HG03045 (cell line): ENCODE results near the gene CHN2.

ENCODE experiments used
- ATAC-seq: cut with Tn5 transposase; IDR thresholded peaks from one replicate; pipeline ENCODE4 v1.9.1; 2021; ENCODE audit warnings: mild to moderate bottlenecking, moderate library complexity; ENCODE audit not compliant: unreplicated experiment

Gene CHN2

DNA sequence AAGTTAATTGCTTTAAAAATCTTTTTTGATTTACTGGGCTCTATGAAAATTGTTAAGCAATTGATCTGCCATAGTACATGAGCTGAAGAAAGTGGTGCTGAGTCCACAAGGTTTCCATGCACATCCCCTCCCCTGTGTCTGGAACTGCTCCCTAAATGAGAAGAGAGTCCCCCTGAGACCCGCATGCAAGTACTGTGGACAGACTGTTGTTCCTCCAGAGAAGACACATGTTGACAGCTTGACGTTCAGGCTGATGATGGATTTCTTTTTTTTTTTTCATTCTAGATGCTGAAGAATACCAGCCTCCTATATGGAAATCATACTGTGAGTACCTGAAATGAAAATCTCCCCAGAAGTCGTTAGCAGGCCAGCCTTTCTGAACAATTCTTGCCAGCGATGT lies 159.8 kb downstream of the CHN2 start:
- no peak for ATAC-seq

- no peak for ATAC-seq
Observed at GRCh38 chr7:29355388-29355787, 160.8 kb downstream of the CHN2 start.

DNA sequence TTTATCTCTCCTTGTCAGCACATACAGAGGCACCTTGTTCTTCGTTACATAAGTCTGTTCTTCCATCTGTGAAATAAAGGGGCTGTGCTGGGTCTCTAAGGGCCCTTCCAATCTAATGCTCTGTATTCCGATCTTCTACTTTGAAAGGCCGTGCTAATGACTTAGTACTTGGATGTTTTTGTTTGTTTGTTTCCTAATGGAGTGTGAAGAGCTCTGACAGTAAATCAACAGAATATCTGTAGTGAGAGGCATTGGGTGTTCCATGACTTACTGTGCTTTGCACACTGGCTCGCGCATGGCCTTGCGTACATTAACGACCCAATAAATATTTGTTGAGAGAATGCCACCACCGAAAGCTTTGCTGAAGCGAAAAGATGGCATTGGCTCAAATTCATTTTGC lies 162.1 kb downstream of the CHN2 start:
- no peak for ATAC-seq

DNA sequence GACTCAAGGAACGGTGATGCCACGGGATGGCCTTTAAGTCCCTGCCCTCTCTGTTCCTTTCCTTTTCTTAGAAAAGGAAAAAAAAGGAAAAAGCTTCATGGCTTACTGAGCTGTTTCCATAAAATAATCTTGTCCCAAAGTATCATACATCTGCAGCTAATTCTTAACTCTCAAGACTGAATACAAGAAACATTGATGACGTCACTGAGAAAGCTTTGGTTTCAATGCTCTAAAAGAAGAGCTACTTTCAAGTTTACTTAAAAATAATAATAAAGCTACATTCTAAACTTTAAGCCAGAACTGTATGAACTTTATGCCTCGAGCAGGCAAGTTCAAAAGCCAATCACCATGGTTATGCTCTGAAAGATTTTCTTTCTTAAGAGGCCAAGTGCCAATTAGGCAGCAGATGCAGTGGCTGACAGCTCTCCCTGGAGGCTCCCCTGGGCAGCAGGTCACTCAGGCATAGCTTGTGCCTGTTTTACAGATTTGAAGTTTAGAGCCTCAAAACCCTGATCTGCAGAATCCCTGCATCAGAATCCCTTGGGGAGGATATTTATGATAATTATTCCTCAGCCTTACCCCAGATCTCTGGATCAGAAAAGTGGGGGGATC lies 165.0 kb downstream of the CHN2 start:
- no peak for ATAC-seq

- no peak for ATAC-seq
Observed at GRCh38 chr7:29360633-29361625, 166.4 kb downstream of the CHN2 start.

DNA sequence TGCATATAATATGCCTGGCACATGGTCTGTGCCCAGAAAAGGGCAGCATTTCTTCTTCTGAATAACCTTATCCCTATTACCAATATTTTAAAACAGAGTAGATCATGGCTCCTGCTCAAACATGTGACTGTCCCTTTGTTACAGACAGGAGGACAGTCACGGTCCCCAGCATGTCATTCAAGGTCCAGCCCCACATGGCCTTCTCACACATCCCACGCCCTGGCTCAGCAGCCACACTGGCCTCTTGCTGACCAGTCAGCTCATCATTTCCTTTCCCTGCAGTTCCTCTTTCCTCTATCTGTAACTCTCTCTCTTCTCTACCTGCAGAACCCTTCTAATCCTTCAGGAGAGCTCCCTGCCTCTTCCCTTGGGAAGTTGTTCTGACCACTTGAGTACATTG lies 167.8 kb downstream of the CHN2 start:
- ATAC-seq, result no peak

DNA sequence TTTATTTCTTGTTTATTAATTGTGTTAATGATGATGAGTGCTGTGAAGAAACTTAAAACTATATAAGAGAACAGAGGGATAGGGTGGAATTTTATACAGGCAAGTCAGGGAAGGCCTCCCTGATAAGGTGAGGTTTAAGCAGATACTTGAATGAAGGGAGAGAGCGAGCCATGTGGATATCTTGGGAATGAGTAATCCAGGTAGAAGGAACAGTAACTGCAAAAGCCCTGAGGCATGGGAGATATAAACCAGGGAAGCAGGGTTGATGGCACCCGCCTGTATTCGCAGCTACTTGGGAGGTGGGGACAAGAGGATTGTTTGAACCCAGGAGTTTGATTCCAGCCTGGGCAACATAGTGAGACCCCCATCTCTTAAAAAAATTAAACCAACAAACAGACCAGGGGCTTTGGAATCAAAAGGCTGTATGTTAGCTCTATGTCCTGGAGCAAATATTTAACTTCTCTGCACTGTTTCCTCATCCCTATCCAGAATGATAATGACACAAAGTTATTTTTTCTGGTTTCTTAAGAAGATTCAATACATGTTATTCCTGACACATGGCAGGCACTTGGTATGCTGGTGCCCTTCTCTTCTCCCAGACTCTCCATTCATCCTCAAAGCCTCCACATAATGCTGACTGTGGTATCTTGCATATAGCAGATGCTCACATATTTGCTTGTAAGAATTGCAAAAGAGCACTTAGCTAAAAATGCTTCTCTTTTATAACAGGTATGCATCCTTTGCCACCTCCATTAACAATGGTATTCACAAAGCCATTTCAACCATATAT lies 169.3 kb downstream of the CHN2 start:
- ATAC-seq, result no peak

DNA sequence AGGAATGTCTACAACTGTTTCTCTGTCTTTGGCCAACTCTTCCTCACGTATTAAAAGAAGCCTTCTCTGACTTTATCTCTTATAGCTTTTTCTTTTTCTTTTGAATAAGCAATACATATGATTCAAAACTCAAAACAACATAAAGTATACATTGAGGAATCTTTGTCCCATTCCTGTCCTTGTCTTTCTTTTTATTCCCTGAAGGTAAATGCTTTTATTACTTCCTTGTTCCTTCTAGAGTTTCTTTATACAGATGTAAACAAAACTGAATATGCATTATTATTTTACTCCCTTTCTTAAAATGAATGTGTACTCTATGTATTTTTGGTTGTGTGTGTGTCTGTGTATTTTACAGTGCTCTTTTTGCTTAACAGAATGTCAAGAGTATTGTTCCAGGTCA lies 170.1 kb downstream of the CHN2 start:
- ATAC-seq, result no peak

- no peak for ATAC-seq
Observed at GRCh38 chr7:29365423-29365822, 170.8 kb downstream of the CHN2 start.

DNA sequence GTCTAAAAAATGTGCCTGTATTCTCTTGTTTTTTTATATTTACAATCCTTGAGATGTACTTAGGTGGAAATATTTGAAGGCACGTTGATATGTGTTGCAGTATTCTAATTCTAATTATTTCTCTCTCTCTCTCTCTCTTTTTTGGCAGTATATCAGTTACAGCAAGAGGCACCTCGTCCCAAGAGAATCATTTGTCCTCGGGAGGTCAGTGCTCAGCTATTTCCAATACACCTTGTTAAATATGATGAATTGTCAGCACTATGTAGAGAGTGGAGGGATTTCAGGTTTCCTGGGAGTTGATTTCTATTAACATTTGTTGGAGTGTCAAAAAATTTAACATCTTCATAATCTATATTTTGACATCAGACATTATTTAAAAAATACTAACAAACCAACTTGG lies 173.2 kb downstream of the CHN2 start:
- ATAC-seq, result no peak

GRCh38 chr7:29369909-29370488 lies 175.4 kb downstream of the CHN2 start:
- ATAC-seq, result no peak

- no peak for ATAC-seq
Observed at GRCh38 chr7:29370531-29371314, 176.1 kb downstream of the CHN2 start.

DNA sequence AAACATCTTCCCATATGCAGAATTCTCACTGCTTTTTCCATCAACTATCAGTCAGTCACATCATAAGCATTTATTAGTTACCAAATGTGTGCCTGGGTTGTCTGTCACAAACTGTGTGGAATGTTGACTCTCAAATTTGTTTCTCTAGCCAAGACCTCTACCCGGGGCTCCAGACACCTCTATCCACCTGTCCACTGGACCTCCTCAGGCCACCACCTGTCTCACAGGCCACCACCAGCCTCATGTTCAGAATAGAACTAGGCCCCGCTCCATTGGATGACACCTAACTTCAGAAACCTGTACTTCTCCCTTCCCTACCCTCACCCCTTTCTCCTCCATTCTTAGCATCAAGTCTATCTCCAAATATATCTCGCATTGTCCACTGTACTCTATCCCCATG lies 176.9 kb downstream of the CHN2 start:
- no peak for ATAC-seq

DNA sequence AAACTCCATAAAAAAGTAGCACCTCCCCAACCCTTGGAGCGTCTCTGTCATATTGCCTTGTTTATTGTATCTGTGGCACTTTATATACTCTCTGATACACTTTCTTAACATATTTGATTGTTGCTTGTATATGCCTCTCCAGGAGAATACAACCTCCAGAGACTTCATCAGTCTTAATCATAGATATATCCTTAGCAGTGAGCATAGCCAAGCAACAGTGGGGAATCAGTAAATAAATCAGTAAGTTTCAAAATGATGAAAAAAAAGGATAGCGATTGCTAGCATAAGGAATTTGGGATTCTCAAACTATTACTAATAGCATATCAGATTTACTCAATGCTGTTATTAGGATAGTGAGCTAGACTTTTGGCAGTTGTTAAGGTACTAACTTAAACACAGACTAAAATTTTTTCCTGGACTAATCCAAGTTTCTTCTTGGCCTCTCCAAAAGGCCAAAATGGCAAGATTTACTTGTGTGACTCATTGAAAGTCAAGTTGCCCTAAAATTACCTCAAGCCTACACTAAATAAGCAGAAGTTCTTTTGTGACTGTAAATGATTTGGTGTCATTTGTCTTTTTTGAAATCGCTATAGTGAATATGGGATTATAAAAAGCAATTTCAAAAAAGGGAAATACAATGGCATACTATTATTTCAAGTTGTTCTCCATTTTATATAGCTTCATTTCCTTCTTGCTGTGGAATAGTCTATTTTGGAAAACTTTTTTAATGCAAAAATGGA lies 177.9 kb downstream of the CHN2 start:
- ATAC-seq, result no peak

DNA sequence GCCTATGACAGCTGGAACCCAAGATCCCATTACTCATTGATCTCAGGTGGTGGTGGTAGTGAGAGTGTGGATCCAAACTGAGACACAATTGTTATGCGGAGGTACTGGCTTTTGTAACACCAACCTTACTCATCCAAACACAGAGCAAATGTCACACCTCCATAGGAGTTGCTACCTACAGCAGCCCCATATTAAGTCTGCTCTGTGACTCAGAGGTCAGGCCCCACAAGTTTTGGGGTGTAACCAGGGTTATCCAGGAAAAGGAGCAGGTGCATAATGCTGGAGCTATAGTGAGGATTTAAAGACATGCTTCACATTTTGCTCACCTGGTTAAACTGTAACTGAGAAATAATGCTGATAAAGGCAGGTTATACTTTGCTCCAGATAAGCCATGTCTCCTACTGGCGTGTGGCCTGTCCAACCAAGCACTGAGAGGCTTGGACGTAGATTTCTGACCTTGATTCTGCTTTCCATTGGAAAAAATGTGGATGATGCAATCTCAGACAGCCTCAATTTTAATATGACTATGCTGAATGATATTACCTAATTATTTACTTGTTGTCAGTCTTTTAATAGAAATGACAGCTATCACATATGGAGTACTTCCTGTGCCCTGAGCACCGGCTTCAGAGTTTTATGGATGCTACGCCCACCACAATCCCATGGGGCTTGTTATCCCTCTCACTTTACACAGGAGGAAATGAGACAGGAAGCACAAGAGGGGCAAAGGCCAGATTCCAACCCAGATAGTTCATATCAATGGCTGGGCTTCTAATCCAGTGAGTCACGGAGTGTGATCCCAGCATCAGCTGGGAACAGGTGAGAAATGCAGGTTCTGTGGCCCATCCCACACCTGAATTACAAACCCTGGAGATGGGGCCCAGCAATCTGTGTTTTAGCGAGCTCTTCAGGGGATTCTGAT lies 181.3 kb downstream of the CHN2 start:
- ATAC-seq, result no peak

GRCh38 chr7:29377718-29378117 lies 183.1 kb downstream of the CHN2 start:
- no peak for ATAC-seq

- no peak for ATAC-seq
Observed at GRCh38 chr7:29379551-29379950, 185.0 kb downstream of the CHN2 start.

DNA sequence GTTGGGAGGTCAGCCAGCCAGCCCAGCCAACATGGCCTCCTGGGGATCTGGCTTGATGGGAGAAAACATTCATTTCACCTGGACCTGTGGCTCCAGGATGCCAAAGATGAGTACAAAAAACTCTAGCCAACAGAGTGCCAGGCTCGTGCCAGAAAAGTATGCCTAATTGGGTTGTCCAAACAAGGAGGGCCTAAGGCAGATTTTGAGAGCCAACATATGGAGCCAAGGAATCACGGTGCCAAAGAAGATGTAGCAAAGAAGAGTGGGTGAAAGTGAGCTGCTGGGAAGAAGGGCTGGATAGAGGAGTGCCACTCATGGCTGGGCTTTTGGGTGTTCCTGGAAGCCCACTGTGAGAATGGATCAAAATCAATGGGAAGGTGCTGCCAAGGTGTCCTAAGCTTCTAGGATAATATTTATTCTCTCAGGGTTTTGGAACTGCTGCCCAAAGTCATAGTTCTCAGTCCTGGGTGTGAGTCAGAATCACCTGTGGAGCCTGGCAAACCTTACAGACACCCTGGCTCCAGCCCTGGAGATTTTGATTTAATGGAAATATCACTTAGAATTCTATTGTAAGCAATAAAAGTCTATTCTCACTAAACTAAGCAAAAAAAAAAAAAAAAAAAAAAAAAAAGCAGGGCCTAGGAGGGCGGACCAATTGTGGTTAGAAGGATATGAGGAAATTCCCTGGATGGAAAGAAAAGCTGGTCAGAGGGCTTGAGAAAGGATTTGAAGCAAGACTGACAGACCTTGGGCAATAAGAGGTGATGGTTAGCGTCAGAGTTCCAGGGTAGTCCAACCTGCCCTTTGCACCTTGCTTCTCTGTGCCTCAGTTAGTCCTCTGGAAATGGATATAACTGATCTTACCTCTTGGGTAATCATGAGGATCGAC lies 186.9 kb downstream of the CHN2 start:
- ATAC-seq, result no peak
